NCI-H446 treated with DMSO at 0.1 percent for 48 hours (cell line): ENCODE results near the gene RIC8B.
"Not testable (repeated sequence)": the region's sequence is repeated elsewhere in the genome, so short reads cannot be mapped to it uniquely, and the experiment has no call there.

ENCODE experiments used
- DNase-seq: peaks from one replicate; lab custom pipeline; 2025; lab: John Stamatoyannopoulos, UW

The RIC8B gene, protein sequence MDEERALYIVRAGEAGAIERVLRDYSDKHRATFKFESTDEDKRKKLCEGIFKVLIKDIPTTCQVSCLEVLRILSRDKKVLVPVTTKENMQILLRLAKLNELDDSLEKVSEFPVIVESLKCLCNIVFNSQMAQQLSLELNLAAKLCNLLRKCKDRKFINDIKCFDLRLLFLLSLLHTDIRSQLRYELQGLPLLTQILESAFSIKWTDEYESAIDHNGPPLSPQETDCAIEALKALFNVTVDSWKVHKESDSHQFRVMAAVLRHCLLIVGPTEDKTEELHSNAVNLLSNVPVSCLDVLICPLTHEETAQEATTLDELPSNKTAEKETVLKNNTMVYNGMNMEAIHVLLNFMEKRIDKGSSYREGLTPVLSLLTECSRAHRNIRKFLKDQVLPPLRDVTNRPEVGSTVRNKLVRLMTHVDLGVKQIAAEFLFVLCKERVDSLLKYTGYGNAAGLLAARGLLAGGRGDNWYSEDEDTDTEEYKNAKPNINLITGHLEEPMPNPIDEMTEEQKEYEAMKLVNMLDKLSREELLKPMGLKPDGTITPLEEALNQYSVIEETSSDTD

GRCh38 chr12:106774005-106774807 lies at the start of gene RIC8B:
RIC8B (plus strand) TSS chr12:106774682; CDS start chr12:106774746, 64 bp downstream.
- peak; percentile 97 for DNase-seq

DNA sequence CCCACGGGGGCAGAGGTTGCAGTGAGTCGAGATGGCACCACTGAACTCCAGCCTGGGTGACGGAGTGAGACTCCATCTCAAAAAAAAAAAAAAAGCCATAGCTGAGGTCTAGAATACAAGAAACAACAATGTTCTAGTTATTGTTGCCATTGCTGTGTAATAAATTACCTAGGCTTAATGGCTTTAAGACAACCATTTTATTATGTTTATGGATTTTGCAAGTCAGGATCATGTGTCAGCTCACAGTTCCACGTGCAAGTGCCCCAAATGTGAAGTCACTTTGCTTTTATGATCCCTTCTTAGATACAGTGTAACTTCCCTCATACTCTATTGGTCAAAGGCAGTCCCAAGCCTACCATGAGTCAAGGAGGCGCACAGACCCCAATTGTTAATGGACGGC lies 49.5 kb upstream of the RIC8B start:
- DNase-seq: no peak

GRCh38 chr12:106726603-106727202 lies 47.8 kb upstream of the RIC8B start:
- DNase-seq: not testable (repeated sequence)

GRCh38 chr12:106729611-106730010 lies 44.9 kb upstream of the RIC8B start:
- no peak for DNase-seq

- no peak for DNase-seq
These were observed 41.6 kb upstream of the RIC8B start for GRCh38 chr12:106732890-106733289.

DNA sequence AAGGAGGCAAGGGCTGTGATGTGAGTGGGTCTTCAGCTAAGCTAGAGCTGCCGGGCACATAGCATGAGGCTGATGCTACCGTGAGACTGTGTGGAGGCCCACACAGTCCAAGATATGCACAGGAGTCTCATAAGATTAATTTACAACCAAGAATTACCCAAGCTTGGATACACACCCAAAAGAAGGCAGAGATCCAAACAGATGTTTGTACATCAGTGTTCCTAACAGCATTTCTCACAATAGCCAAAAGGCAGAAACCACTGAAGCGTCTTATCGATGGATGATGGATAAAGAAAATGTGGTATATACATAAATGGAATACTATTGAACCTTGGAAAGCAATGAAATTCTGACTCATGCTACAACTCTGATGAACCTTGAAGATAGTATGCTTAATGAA lies 40.8 kb upstream of the RIC8B start:
- DNase-seq: no peak

- DNase-seq: no peak
These were observed 38.2 kb upstream of the RIC8B start for GRCh38 chr12:106736051-106736957.

DNA sequence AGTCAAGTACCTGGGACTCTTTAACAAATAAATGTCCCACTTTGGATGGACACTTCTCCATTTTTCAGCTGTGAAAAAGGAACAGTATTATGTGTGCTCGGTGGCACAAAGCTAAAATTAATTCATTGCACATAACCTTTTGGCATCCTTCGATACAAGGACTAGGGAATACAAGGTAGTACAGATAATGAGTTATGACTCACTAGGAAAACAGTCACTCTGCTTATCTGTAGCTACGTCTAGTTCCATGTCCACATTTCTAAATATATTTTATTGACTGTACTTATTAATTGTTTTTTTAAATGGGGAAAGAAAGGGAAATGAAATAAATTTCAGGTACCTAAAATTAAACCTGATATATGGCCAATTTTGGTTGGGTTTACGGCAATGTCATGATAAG lies 35.2 kb upstream of the RIC8B start:
- no peak for DNase-seq

GRCh38 chr12:106739815-106740530 lies 34.5 kb upstream of the RIC8B start:
- DNase-seq: no peak

GRCh38 chr12:106740818-106741217 lies 33.7 kb upstream of the RIC8B start:
- DNase-seq: no peak

DNA sequence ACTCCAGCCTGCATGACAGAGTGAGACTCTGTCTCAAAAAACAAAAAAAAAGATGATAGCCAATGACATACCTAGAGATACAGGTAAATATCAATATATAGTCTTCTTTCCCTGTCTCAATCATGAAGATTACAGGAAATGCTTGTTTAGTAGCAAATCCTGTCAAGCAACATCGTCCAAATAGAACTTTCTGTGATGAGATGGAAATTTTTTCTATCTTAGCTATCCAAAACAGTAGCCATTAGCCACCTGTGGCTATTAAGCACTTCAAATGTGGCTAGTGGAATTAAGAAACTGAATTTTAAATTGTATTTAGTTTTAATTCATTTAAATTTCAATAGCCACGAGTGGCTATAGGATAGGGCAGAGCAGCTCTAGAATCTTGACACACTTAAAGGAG lies 33.2 kb upstream of the RIC8B start:
- no peak for DNase-seq

DNA sequence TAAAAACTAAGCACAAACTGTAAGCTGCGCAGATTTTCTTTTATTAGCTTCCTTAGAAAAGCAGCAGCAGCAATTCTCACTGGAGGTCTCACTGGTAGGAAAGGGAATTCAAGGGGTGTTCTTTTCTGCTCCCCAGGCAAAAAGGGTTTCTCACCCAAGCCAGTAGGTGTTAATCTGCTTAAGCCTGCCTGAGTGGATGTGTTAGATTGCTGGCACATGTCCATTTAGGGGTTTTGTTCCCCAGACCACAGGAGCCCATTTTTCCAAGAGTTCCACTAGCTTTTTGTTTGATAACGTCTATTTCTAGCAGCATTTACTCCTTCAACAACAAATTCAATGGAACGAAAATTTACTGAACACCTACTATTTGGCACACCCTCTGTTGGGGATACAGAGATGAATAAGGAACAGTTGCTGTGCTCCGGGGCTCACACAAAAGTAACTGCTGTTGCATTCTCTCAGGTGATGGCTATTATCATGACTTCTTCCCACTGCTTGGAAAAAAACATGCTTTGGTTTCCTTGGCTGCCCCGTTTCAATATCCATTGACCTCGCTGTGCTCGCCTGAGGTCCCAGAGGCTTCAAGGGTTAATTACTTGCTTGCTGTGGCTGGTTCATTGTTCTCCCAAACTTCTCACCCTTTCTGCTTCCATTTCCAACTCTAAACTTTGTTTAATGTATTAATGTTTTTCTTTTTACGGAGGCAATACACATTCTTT lies 31.1 kb upstream of the RIC8B start:
- no peak for DNase-seq

DNA sequence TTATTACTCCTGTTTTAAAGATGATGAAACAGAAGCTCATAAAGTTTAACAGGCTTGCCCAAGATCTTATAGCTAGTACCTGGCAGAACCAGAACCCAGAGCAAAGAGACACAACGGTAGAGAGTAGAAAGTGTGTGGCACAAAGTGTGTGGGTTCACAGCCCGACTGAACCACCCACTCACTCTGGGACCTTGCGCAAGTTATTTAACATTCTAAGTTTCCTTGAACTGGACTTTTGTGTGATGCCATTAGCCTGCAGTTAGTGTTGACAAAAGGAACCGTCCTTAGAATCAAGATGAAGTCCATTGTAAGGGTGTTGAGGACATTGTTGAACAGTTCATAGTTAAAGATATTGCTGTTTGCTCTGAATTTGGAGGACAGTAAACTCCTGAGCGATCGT lies 29.9 kb upstream of the RIC8B start:
- DNase-seq: no peak

DNA sequence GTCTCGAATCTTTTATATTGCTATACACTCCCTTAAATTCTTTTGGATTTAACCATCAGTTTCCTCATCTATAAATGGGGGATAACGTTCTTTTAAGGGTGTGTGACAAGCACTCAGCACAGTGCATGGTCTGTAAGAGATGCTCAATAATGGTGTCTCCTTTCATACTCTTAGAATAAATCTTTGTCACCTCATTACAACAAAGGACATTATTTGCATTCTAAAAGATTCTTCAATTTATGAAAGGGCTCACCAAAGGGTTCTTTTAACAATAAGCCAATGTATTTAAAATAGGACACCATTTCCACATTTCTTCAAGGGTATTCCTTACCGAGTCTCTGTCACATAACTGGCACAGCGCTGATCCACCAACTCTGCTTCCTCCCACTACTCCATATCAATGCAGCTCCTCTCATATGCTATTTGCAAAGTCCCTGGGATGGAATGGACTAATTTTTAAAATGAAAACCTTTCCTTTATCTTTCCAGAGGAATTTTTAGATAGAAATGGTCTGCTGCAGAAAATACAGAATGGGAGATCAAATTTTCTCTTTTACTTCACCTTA lies 29.2 kb upstream of the RIC8B start:
- DNase-seq: no peak

DNA sequence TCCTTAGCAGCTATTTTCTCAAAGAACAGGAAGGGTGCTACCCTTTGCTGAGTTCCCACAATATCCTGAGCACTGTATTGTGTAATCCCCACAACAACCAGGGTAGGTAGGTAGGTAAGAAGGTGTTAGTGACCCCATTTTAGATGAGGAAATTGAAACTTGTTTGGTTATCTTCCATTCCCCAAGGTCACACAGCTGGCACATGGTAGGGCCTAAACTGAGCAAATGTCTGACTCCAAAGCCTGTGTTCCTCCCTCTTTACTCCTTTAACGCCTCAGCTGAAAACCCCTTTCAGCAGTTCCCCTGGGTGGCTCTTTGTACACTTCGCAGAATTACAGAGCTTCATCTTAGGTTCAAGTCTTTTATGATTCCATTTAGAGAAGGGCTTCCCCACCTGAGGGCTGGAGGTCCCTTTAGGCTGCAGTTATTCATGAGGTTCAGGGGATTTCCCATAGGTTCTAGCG lies 26.5 kb upstream of the RIC8B start:
- no peak for DNase-seq

DNA sequence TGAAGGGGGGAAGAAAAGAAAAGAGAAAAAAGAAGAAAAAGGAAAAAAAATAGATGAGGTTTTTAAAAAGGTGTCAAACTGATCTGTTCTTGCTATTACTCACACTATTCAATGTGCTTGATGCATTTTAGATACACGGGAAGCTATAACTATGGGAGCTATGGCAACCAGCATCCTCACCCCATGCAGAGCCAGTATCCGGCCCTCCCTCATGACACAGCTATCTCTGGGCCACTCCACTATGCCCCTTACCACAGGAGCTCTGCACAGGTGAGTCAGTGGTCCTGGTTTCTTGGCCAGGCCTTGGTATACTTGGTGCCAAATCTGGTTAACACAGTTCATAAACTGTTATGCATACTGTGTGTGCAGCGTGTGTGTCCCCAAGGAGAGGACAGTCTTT lies 24.0 kb upstream of the RIC8B start:
- no peak for DNase-seq

- DNase-seq: no peak
These were observed 21.0 kb upstream of the RIC8B start for GRCh38 chr12:106753526-106753925.

GRCh38 chr12:106754331-106754730 lies 20.2 kb upstream of the RIC8B start:
- DNase-seq: no peak

- DNase-seq: no peak
These were observed 16.7 kb upstream of the RIC8B start for GRCh38 chr12:106757623-106758348.
